Stimulated activated CD8-positive, alpha-beta memory T cell treated with anti-CD3 and anti-CD28 coated beads, Interleukin-15, amount 100 ng/mL, for 48 hours (primary cell): ENCODE data around the gene CAMLG.

Experiments used
- DNase-seq, 2 donors: peaks; one replicate each; pipeline ENCODE4 v3.0.0-alpha.2; 2020; ENCODE audit warnings: low read depth in 2 of 2

CAMLG gene

DNA sequence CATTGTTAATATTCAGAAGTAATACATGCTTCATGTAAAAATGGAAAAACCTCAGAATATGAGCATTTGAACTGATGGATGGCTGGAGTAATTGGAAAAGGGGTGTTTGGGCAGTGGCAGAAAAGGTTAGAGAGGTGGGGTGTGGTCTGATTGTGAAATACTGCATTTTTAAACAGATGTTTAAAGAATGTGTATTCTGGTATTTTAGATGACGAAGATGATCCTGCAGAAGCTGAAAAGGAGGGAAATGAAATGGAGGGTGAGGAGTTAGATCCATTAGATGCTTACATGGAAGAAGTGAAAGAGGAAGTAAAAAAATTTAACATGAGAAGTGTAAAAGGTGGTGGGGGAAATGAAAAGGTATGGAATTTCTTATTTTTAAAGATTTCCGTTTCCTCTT, 39.0 kb downstream of the CAMLG start:
- DNase-seq = no peak

DNA sequence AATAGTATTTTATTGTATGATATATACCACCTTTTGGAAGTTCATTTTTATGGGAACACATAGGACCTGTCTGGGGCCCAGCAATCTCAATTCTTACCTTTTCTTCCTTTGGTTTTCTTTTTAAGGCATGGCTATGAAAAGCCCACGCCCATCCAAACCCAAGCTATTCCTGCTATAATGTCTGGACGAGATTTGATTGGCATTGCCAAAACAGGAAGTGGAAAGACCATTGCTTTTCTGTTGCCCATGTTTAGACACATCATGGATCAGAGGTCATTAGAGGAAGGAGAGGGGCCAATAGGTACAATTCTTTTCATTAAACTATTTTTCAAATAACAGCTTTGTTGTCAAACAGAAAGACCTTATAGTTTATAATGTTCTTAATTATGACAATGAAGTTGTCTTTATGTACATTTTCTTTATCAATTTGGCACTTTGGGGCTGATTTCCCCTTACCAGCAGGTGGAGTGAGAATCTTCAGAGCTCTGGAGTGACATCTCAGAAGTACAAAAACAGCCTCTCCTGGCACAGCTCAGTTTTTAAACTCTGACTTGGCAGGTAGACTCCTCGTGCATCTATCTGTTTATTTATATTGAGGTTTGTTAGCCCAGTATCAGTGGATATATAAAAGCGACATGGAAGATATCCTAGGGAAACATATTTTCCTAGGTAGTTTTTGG, 46.0 kb downstream of the CAMLG start:
- DNase-seq = no peak

DNA sequence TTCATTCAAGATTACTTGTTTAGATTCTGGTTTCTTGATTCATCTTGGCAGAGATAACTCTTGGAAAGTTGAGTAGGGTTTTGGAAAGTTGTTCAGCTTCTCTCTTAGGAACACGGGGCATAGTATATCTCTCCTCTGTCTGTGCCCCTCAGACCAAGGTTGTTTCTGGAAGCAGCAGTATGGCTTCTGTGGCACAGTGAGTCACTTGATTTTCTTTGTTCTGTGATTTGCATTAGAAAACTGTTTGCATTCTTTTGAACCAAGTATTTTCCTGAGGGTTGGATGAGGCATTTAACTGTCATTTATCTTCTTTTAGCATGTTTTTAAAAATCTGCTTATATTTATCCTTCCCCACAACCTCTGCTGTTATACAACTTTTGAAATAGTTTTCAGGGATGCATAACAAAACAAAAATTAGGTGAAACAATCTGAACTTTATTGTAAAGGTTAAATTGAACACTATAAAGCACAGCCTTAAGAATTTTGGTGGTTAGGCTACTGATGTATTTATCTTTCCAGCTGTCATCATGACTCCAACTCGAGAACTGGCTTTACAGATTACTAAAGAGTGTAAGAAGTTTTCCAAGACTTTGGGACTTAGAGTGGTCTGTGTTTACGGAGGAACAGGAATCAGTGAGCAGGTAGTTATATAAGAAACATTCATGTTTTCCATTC, 46.7 kb downstream of the CAMLG start:
- DNase-seq = no peak

DNA sequence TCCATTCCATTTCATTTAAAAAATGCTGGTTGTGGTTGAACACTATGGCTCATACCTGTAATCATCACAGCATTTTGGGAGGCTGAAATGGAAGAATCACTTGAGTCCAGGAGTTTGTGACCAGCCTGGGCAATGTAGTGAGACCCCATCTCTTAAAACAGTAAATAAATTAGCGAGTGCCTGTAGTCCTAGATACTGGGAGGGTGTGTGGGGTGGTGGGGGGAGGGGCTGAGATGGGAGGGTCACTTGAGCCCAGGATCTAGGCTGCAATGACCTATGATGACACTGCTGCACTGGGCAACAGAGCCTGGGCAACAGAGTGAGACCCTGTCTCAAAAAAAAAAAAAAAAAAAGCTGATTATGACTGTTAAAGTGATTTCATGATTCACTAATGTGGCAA, 49.3 kb downstream of the CAMLG start:
- no peak for DNase-seq

DNA sequence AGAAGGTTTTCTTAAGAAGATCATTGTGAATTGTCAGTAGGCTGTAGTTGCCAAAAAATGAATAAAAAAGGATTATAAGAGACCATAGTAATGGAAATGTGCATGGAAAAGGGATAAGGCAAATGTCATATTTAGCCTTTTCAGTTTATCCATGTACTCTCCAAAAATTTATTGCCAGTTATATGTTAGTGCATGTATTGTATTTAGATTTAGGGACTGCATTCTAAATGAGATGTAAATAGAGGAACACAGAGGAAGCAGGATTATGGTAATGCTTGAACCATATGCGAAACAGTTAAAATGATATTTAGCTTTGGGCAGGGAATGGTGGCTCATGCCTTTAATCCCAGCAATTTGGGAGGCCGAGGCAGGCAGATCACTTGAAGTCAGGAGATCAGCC, 53.2 kb downstream of the CAMLG start:
- DNase-seq = no peak

DNA sequence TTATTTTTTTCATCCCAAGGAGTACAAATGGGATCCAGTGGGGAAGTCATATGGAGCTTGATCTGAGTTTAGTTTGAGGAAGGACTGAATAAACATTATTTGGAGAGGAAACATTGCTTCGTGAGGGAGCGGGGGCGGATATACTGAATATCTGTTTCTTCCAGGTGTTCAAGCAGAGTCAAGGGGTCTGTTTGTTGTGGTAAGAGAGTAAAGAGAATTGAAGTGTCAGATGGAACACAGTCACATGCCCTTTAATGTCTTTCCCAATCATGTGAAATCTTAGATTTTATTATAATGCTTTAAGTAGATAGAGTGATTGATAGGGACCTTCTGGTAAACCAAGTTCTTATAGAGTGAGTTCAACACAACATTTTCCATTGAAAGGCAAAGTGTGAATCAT, 53.9 kb downstream of the CAMLG start:
- no peak for DNase-seq

DNA sequence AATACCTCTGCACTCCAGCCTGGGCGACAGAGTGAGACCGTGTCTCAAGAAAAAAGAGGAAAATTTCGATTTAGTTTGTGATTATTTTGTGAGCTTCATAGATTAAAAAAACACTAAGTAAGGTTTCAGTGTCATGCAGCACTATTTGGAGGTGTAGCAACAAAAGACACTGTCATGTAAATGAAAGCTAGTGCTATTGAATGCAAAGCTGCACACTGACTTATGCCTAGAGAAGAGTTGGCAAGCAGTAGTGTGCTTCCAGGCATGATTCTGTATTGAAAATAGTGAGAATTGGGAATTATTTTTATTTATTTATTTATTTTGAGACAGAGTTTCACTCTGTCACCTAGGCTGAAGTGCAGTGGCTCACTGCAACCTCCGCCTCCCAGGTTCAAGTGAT, 54.8 kb downstream of the CAMLG start:
- no peak for DNase-seq

DNA sequence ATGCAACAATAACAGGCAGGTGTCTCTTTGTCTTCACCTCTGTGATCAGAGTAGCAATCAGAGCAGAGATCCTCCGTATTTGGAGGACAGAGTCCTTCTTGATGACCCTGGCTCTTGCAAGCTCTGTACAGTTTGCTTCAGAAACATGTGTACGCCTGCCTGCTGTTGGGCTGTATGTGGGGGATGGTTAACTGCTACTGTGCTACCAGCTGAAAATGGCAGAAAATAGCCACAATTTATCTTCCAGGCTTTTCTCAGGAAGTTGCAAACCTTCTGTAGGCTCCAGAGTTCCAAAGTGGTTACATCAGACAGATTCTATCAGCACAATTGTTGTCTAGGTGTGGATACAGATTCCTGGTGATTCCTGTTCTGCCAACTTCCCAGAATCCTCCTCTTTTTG, 55.7 kb downstream of the CAMLG start:
- DNase-seq = no peak

DNA sequence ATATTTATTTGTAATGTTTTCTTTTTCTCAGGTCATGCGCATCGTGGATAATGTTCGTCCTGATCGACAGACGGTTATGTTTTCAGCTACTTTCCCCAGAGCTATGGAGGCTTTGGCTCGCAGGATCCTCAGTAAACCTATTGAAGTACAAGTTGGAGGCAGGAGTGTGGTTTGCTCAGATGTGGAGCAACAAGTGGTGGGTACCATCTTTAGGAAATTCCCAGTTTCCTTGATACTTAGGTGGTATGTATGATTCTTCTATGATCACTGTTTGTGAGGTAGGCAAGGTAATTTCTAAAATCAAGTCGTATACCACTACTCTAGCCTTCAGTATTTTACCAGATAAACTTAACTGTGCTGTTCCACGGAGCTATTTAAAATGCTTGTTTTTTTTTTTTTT, 56.5 kb downstream of the CAMLG start:
- DNase-seq = no peak

DNA sequence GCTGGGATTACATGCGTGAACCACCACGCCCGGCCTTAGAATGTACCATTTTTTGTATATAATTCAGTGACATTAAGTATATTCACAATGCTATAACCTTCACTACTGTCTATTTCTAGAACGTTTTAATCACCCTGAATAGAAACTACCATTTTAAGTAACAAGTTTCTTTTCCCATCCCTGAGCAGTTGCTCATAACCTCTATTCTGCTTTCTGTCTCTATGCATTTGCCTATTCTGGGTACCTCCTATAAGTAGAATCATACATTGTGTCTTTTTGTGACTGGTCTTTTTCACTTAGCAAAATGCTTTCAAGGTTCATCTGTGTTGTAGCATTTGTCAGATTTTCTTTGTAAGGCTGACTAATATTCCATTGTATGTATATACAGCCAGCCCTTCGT, 60.1 kb downstream of the CAMLG start:
- DNase-seq = no peak
